Activated CD4-positive, alpha-beta T cell treated with anti-CD3 and anti-CD28 coated beads, Interleukin-2, Interleukin-4, amounts not matched to agents 100 ng/mL and 50 ng/mL, durations not matched to agents 16 hours and 8 hours (primary cell): ENCODE results near the gene XKR7.
"Not testable (repeated sequence)": the region's sequence is repeated elsewhere in the genome, so short reads cannot be mapped to it uniquely, and the experiment has no call there.

Experiments used
- DNase-seq: peaks from one replicate; pipeline ENCODE4 v3.0.0-alpha.2; 2020; ENCODE audit warnings: low spot score

Gene XKR7

DNA sequence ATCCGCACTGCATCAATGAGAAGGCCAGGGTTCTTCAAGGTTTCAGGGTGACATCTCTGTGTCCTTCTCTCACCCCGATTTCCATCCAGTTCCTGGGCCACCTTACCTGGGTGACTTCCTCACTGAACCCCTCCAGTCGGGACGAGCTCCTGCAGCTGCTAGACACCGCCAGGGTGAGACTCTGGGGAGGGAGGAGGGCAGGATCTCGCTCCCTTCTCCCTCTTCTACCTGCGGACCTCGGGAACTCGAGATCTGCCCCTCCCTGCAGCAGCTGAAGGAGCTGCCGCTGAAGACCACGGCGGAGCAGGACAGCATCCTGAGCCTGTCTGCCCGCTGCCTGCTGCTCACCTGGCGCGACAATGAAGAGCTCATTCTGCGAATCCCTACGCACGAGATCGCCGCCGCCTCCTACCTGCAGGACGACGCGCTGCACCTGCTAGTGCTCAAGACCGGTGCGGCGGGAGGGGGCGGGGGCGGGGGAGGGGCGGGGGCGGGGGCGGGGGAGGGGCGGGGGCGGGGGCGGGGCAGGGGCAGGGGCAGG, 49.8 kb downstream of the XKR7 start:
- no peak for DNase-seq

DNA sequence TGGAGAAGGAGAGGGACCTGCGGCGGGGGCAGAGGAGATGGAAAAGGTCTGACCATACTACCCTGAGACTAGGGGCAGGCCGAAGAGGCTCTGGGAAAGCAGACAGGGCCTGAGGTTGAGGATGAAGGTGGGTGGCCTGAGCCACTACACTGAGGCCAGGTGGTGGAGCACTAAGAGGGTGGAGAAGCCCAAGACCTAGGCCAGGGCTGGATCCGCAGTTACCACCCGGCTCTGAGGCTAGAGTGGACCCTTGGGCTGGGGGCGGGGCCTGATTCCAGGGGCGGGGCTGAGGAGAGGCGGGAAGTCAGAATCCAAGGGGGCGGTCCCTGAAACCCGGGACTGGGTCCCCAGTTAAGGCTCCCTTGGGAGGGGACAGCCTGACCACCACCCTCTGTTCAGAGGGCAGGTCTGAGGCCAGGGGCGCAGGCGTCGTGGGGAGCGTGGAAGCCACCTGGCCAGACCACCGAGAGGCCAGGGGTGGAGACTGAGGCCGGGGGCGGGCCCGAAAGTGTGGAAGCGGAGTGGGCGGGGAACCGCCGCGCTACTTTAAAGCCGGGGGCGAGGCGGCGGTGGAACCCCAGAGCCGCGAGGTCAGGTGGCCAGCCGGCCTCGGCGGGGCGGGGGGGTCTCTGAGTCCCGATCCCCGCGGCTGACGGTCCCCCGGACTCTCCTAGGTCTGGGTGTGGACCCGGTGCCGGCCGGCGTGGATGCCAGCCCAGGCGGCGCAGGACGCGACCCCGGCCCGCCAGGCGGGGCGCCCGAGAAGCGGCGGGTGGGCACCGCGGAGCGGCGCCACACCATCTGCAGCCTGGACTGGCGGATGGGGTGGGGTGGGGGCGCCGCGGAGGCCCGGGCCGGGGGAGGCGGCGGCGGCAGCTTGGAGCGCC, 50.6 kb downstream of the XKR7 start:
- peak; percentile 12 for DNase-seq

GRCh38 chr20:32019156-32019510, 51.2 kb downstream of the XKR7 start:
- DNase-seq: no peak

DNA sequence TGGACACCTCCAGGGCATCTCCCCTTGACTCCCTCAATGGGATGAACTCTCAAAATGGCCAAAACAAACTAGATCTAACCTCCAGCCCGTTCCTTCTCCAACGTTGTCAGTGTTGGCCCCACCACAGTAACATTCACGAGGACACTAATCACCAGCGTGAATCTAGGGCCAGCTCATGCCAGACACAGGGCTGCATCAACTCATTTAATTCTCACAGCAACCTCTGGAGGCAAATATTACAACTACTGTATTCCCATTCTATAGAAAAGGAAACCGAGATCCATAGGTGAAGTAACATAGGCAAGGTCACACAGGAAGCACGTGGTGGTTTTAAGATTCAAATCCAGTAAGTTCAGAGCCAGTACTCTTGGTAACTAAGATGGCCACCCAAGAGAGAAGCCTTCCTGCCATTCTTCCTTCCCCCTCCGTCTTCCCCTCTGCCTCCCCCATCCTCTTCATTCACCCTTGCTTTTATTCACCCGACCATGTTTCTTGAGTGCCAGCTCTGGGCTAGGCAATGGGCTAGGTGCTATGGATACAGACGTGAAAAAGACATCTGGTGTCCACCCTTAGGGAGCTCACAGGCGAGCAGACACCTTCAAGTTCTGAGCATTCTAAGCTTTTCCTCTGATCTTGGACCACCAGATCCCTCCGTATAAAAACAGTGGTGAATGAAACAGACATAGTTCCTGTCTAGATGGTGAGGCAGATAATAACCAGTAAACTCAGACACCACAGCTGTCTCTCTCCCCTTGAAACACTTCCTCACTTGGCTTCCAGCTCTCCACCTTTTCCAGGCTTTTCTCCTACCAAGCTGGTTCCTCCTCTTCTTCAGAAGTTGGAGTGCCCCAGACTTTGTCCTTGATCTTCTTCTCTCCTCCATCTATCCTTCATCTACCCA, 51.9 kb downstream of the XKR7 start:
- DNase-seq: no peak

DNA sequence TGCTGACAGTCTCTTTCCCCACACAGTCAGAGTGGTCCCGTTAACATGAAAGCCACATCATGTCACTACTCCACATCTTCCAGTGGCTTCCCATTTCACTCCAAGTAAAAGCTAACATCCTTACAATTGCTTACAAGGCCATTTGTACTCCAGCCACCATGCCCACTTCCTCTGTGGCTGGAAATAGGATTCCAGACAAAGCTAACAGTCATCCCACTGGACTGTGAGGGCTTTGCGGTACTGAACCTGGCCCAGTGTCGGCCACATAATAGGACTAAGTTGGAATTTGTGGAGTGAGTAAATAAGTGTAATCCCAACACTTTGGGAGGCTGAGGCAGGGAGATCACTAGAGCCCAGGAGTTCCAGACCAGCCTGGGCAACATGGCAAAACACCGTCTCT, 53.1 kb downstream of the XKR7 start:
- DNase-seq: no peak

DNA sequence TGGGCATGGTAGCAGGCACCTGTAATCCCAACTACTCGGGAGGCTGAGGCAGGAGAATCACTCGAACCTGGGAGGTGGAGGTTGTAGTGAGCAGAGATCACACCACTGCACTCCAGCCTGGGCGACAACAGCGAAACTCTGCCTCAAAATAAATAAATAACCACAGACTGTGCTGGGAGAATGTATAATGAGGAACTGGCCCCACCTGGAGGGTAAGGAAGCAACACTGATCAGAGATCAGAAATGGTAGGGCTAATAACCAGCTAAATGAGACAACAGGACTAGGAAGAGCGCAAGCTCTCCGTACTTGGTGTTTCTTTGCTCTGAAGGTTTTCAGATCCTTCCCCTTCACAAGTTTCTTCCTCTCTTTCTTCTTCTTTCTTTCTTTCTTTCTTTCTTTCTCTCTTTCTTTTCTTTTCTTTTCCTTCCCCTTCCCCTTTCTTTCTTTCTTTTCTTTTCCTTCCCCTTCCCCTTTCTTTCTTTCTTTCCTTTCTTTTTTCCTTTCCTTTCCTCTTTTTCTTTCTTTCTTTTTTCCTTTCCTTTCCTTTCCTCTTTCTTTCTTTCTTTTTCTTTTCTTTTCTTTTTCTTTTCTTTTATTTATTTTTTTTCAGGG, 56.8 kb downstream of the XKR7 start:
- no peak for DNase-seq

- DNase-seq: no peak
Measured at GRCh38 chr20:32027643-32028042, 59.7 kb downstream of the XKR7 start.

DNA sequence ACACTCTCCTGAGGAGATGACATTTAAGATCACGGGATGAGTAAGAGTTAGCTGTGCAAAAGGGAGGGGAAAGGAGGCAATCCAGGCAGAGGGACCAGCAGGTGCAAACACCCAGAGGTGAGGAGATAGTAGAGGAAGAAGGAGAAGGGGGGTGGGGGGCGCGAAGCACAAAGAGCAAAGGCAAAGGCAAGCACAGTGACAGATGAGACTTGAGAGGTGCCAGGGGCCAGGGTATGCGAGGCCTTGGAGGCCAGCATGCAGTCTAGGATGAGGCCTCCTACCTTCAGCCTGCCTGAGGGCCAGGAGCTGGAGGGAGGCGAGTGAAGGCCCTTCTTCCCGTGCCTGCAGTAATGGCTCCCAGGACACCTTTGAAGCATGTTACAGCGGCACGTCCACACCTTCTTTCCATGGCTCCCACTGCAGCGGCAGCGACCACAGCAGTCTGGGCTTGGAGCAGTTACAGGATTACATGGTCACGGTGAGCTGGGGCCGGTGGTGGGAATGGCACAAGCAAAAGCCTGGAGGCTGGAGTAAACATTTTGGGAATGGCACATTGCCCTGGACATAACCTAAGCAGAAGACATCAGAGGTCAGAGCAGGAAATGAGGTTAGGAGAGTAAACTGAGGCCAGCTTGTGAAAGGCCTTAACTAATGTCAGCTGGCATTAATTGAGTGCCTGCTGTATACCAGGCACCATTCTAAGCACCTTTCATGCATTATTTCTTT, 60.9 kb downstream of the XKR7 start:
- DNase-seq: no peak

- DNase-seq: no peak
Measured at GRCh38 chr20:32029561-32029960, 61.6 kb downstream of the XKR7 start.

DNA sequence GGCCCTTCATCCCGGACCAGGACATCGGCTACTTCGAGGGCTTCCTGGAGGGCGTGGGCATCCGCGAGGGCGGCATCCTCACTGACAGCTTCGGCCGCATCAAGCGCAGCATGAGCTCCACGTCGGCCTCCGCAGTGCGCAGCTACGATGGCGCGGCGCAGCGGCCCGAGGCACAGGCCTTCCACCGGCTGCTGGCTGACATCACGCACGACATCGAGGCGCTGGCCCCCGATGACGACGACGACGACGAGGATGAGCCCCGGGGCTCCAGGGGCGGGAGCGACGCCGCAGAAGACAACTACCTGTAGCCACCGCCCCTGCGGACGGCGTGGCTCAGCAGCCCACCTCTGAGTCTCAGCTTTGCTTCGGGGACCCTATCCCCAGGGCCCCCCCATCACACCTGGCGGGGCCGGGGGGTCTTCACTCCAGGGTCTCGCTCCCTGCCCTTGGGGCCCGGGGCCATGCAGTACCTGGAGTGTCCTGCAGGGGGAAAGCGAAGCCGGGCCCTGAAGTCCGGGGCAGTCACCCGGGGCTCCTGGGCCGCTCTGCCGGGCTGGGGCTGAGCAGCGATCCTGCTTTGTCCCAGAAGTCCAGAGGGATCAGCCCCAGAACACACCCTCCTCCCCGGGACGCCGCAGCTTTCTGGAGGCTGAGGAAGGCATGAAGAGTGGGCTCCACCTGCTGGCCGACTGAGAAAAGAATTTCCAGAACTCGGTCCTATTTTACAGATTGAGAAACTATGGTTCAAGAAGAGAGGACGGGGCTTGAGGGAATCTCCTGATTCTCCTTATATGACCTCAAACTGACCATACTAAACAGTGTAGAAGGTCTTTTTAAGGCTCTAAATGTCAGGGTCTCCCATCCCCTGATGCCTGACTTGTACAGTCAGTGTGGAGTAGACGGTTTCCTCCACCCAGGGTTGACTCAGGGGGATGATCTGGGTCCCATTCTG, 63.3 kb downstream of the XKR7 start:
- DNase-seq: peak; percentile 44

DNA sequence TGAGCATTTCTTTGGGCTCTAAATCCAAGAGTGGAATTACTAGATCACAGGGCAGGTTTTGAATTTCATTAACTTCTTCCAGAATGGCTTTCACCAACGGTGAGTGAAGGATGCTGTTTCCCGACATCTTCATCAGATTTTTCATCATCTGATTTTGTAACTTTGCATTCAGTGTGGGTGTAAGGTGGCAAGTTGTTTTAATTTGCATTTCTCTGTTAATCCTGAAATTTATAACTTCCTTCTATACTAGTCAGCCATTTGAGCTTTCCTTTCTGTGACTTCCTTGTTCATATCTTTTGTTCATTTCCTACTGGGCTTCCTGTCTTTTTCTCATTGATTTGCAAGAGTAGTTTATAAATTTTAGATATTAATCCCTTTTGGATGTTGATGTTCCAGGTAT, 65.4 kb downstream of the XKR7 start:
- DNase-seq: no peak

- DNase-seq: not testable (repeated sequence)
Measured at GRCh38 chr20:32033721-32034120, 65.8 kb downstream of the XKR7 start.

GRCh38 chr20:32034581-32035425, 66.9 kb downstream of the XKR7 start:
- DNase-seq: no peak

- DNase-seq: no peak
Measured at GRCh38 chr20:32035426-32035779, 67.5 kb downstream of the XKR7 start.

GRCh38 chr20:32036252-32036651, 68.3 kb downstream of the XKR7 start:
- no peak for DNase-seq

DNA sequence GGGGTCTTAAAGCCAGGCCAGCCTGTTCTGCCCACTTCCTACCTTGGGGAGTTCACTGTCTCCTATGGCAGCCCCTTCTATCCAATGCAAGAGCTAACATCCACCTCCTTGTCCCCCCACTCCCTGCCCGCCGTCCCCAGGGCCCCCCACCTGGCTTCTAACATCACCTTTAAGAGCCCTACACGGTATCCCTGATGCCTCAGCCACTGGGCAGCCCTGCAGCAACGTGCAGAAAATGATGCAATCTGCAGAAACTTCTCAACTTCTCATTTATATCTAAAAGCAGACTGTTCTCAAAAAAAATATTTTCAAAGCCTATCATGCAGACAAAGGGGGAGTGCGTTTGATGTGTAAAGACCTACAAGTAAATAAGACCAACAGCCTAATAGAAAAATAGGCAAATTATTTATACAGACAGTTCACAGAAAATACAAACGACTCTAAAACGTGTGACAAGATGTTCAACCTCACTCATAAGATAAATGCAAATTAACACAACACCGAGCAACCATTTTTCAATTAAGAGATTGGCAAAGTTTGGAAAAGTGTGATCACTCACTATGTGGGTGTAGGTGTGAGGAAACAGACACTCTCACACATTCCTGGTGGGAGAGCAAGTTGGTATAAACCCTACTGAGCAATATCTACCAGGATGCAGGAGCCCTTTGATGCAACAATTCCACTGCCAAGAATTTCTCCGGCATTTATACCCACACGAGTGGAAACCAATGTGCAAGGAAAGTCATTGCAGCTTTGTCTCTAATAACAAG, 69.0 kb downstream of the XKR7 start:
- DNase-seq: no peak

DNA sequence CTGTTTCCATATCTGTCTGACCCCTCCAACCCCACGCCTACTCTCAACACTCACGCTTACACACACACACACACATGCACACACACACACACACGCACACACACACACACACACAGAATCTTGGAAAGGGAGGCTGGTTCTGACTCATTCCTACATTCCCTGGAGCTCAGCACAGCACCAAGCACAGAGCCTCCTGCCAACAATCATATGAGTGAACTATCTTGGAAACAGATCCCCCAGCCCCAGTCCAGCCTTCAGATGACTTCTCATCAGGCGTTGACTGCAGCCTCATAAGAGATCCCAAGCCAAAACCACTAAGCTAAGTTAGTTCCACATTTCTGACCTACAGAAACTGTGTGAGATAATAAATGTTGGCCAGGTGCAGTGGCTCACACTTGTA, 70.0 kb downstream of the XKR7 start:
- DNase-seq: no peak

DNA sequence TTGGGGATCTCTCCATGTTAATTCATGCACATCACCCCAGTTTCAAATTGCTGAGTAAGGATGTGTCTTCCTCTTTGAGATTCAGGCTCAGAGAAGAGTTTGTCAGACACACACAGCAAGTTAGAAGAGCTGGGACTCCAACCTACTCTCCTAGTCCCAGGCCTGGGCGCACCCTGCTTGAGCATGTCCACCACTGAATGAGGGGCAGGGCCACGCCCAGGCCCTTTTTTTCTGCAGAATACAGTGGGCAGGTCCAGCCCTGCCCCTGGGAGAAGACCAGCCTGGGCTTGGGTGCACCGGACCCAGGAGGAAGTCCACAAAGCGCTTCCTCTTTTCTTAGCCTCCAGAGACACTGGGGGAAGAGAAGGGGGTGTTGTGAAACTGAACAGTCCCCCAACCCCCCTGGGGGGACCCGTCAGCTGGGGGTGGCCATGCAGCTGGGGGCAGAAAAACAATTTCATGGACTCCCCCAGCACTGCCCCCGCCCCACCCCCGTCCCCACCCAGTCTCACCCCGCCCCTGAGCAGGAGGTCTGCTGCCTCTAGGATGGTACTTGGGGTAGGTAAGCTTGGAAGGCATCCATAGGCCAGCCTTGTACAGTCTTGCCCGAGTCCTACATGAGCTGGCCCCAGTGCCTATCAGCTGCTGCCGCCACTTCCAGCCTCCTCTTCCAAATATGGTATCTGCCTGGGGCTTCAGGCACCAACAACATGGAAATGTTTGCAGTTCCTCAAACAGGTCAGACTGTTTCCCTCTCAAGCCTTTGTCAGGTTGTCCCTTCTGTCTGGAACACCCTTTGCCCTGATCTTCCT, 72.4 kb downstream of the XKR7 start:
- DNase-seq: no peak
